CD4-positive, CD25-positive, alpha-beta regulatory T cell (primary cell): ENCODE results near the gene SLX1B. TPM values are rescaled to one million over a fixed set of nuclear protein-coding genes. Genes with fewer than 3 reads are reported as not detected.

Source experiments
- polyA plus RNA-seq, 4 donors: library from polyadenylated mRNA; unstranded; fragments of 300-500 nt; fragmentation: Illumina TruSeq; gene quantifications; one replicate each; pipeline ENCODE4 v1.2.3, GENCODE V29; 2021
- total RNA-seq: library from RNA; stranded (reverse); gene quantifications from one replicate; pipeline ENCODE4 v1.2.3, GENCODE V29; 2022

The SLX1B gene
- total and polyA plus RNA-seq, 5 donors from 2014 or later, result 8.7 to 20.6 (median 13.7) TPM

Other genes starting within 250 kb of the SLX1B start
- gene NPIPB11, start 47.8 kb upstream of the SLX1B start, total RNA-seq, result 1.8 TPM
- gene NPIPB11, start 47.8 kb upstream of the SLX1B start, polyA plus RNA-seq, result under 1 TPM; 0.21 to 0.32 (median 0.27) TPM
- gene BOLA2, start 182 bp upstream of the SLX1B start, total RNA-seq, result 7.4 TPM
- gene BOLA2, start 182 bp upstream of the SLX1B start, polyA plus RNA-seq, result 10 to 100 TPM; 19.0 to 41.9 (median 24.9) TPM
- 0.54 TPM for gene SULT1A4, start 5.4 kb downstream of the SLX1B start, total RNA-seq
- 1 to 10 TPM in 2 of 4 donors, under 1 TPM in 1, not detected in 1; 0.84 to 1.7 (median 1.3) TPM for gene SULT1A4, start 5.4 kb downstream of the SLX1B start, polyA plus RNA-seq
- gene NPIPB12, start 51.9 kb downstream of the SLX1B start, total RNA-seq, result 170 TPM
- gene NPIPB12, start 51.9 kb downstream of the SLX1B start, polyA plus RNA-seq, result 1 to 10 TPM; 1.6 to 4.1 (median 2.5) TPM
- 149 TPM for gene SPN, start 208.7 kb downstream of the SLX1B start, total RNA-seq
- gene SPN, start 208.7 kb downstream of the SLX1B start, polyA plus RNA-seq, result 100 to 1,000 TPM; 103 to 135 (median 126) TPM
- 2.4 TPM for gene QPRT, start 224.6 kb downstream of the SLX1B start, total RNA-seq
- gene QPRT, start 224.6 kb downstream of the SLX1B start, polyA plus RNA-seq, result 1 to 10 TPM in 1 of 4 donors, under 1 TPM in 3; 0.53 to 2.1 (median 0.69) TPM